GM12878 (cell line): ENCODE results near the gene DCTN2. TPM values are rescaled to one million over a fixed set of nuclear protein-coding genes. Genes with fewer than 3 reads are reported as not detected.

Experiments used
- ATF7 ChIP-seq: fragments of 450-650 bp; IDR thresholded peaks from 2 replicates; pipeline ENCODE4 v1.6.1; 2016; ENCODE audit warnings: low read depth, mild to moderate bottlenecking
- BACH1 ChIP-seq: fragments of 450-650 bp; IDR thresholded peaks from 2 replicates; pipeline ENCODE4 v1.6.1; 2017; ENCODE audit warnings: mild to moderate bottlenecking, borderline replicate concordance
- DPF2 ChIP-seq: fragments of 450-650 bp; IDR thresholded peaks from 2 replicates; pipeline ENCODE4 v1.6.1; 2017; ENCODE audit warnings: mild to moderate bottlenecking
- E4F1 ChIP-seq: fragments of 450-650 bp; IDR thresholded peaks from 2 replicates; pipeline ENCODE4 v1.6.1; 2018; ENCODE audit warnings: borderline replicate concordance, mild to moderate bottlenecking; ENCODE audit not compliant: partially characterized antibody
- HDGF ChIP-seq: fragments of 450-650 bp; IDR thresholded peaks from 2 replicates; pipeline ENCODE4 v1.6.1; 2016; ENCODE audit warnings: antibody characterized with exemption
- JUNB ChIP-seq: IDR thresholded peaks from 2 replicates; pipeline ENCODE4 v1.6.1; 2016; ENCODE audit warnings: antibody characterized with exemption, mild to moderate bottlenecking
- KLF5 ChIP-seq: fragments of 450-650 bp; IDR thresholded peaks from 2 replicates; pipeline ENCODE4 v1.6.1; 2014; ENCODE audit warnings: mild to moderate bottlenecking; ENCODE audit not compliant: partially characterized antibody
- NBN ChIP-seq: fragments of 450-650 bp; IDR thresholded peaks from 2 replicates; pipeline ENCODE4 v1.6.1; 2016
- NR2C2 ChIP-seq: IDR thresholded peaks from 2 replicates; pipeline ENCODE4 v1.6.1; 2011; ENCODE audit warnings: borderline replicate concordance, low read depth; ENCODE audit not compliant: control insufficient read depth, insufficient read length
- NRF1 ChIP-seq: conservative IDR thresholded peaks from 2 replicates; pipeline ENCODE4 v1.6.1; 2011; ENCODE audit warnings: mild to moderate bottlenecking, low read depth, low read length, improper control_type of control experiment
- PAX5 ChIP-seq: IDR thresholded peaks from 2 replicates; pipeline ENCODE4 v1.6.1; 2011; ENCODE audit warnings: low read depth, low read length, borderline replicate concordance
- RELA ChIP-seq: fragments of 450-650 bp; IDR thresholded peaks from 2 replicates; pipeline ENCODE4 v1.8.0; 2014; ENCODE audit warnings: borderline replicate concordance; ENCODE audit not compliant: partially characterized antibody
- RFX5 ChIP-seq: IDR thresholded peaks from 2 replicates; pipeline ENCODE4 v1.6.1; 2011; ENCODE audit warnings: low read depth, low read length, improper control_type of control experiment
- RUNX3 ChIP-seq: IDR thresholded peaks from 2 replicates; pipeline ENCODE4 v1.6.1; 2012; ENCODE audit warnings: low read length, inconsistent platforms
- TBL1XR1 ChIP-seq: IDR thresholded peaks from 2 replicates; pipeline ENCODE4 v1.6.1; 2012; ENCODE audit warnings: low read depth, low read length, improper control_type of control experiment
- ZNF217 ChIP-seq: fragments of 450-650 bp; IDR thresholded peaks from 2 replicates; pipeline ENCODE4 v1.6.1; 2017; ENCODE audit warnings: antibody characterized with exemption, mild to moderate bottlenecking
- polyA plus RNA-seq, 11 experiments: library from polyadenylated mRNA; depleted of rRNA in 4 of 11; unstranded in 6 of 11; stranded (reverse) in 5 of 11; fragments of >200 nt; fragmentation: Nextera tagmentation in 4 of 11; fragmentation: Illumina TruSeq in 1 of 11; extraction: Ambion mirVana in 4 of 11; extraction: Trizol in 1 of 11; gene quantifications; 1 replicate in 1 of 11; 2 replicates in 10 of 11; pipeline versions ENCODE4 v1.2.1 to v1.2.3, GENCODE V29; 2011 to 2016; ENCODE audit warnings: inconsistent platforms in 2 of 11, missing spikeins in 2 of 11, low read depth in 1 of 11
- total RNA-seq, 4 experiments: library from RNA; depleted of rRNA in 3 of 4; stranded (reverse); fragments of >200 nt in 3 of 4; fragmentation: Illumina TruSeq in 1 of 4; extraction: Trizol in 1 of 4; gene quantifications; 2 replicates each; pipeline versions ENCODE4 v1.2.1 to v1.2.3, GENCODE V29; 2013 to 2021
- TF ChIP-seq, protein P1 (sequence below): fragments of 450-650 bp; formaldehyde crosslinking; IDR thresholded peaks from 2 replicates; pipeline ENCODE4 v1.5.0; 2022; ENCODE audit warnings: mild to moderate bottlenecking, missing genetic modification characterization
- TF ChIP-seq, protein P2 (sequence below): fragments of 450-650 bp; IDR thresholded peaks from 2 replicates; pipeline ENCODE4 v1.6.1; 2017; ENCODE audit warnings: mild to moderate bottlenecking, moderate library complexity

Gene DCTN2
- total and polyA plus RNA-seq, 10 of the 15 experiments (the other 5 are each of a cell fraction or from before 2014, with no cell fraction given): 32.3 to 171 (median 100) TPM

GRCh38 chr12:57520053-57520818 is 26.8 kb downstream of the DCTN2 start, which contains the start of gene DDIT3 (continued):
- TF ChIP-seq, protein P1, sequence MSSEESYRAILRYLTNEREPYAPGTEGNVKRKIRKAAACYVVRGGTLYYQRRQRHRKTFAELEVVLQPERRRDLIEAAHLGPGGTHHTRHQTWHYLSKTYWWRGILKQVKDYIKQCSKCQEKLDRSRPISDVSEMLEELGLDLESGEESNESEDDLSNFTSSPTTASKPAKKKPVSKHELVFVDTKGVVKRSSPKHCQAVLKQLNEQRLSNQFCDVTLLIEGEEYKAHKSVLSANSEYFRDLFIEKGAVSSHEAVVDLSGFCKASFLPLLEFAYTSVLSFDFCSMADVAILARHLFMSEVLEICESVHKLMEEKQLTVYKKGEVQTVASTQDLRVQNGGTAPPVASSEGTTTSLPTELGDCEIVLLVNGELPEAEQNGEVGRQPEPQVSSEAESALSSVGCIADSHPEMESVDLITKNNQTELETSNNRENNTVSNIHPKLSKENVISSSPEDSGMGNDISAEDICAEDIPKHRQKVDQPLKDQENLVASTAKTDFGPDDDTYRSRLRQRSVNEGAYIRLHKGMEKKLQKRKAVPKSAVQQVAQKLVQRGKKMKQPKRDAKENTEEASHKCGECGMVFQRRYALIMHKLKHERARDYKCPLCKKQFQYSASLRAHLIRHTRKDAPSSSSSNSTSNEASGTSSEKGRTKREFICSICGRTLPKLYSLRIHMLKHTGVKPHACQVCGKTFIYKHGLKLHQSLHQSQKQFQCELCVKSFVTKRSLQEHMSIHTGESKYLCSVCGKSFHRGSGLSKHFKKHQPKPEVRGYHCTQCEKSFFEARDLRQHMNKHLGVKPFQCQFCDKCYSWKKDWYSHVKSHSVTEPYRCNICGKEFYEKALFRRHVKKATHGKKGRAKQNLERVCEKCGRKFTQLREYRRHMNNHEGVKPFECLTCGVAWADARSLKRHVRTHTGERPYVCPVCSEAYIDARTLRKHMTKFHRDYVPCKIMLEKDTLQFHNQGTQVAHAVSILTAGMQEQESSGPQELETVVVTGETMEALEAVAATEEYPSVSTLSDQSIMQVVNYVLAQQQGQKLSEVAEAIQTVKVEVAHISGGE (CRISPR knock-in tag): no peak
- TF ChIP-seq TBL1XR1 (0 out of 2 replicates have a peak, but pooled peaks have one; percentile 54), NBN (peak; percentile 67), NRF1 (no peak), RELA (peak; percentile 16), HDGF (0 out of 2 replicates have a peak, but pooled peaks have one; percentile 26), ZNF217 (no peak), BACH1 (peak; percentile 75), DPF2 (no peak), KLF5 (peak; percentile 91), JUNB (peak; percentile 87), PAX5 (no peak), E4F1 (peak; percentile 58), RFX5 (peak; percentile 45; the same call in 1 of the 2 replicates), RUNX3 (peak; percentile 55; the same call in 1 of the 2 replicates), ATF7 (peak; percentile 57), NR2C2 (no peak)
- TF ChIP-seq, protein P2, sequence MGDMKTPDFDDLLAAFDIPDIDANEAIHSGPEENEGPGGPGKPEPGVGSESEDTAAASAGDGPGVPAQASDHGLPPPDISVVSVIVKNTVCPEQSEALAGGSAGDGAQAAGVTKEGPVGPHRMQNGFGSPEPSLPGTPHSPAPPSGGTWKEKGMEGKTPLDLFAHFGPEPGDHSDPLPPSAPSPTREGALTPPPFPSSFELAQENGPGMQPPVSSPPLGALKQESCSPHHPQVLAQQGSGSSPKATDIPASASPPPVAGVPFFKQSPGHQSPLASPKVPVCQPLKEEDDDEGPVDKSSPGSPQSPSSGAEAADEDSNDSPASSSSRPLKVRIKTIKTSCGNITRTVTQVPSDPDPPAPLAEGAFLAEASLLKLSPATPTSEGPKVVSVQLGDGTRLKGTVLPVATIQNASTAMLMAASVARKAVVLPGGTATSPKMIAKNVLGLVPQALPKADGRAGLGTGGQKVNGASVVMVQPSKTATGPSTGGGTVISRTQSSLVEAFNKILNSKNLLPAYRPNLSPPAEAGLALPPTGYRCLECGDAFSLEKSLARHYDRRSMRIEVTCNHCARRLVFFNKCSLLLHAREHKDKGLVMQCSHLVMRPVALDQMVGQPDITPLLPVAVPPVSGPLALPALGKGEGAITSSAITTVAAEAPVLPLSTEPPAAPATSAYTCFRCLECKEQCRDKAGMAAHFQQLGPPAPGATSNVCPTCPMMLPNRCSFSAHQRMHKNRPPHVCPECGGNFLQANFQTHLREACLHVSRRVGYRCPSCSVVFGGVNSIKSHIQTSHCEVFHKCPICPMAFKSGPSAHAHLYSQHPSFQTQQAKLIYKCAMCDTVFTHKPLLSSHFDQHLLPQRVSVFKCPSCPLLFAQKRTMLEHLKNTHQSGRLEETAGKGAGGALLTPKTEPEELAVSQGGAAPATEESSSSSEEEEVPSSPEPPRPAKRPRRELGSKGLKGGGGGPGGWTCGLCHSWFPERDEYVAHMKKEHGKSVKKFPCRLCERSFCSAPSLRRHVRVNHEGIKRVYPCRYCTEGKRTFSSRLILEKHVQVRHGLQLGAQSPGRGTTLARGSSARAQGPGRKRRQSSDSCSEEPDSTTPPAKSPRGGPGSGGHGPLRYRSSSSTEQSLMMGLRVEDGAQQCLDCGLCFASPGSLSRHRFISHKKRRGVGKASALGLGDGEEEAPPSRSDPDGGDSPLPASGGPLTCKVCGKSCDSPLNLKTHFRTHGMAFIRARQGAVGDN: peak; percentile 81; the same call in 1 of the 2 replicates
